ENCODE measurements around the gene C17orf113.

Gene C17orf113

DNA sequence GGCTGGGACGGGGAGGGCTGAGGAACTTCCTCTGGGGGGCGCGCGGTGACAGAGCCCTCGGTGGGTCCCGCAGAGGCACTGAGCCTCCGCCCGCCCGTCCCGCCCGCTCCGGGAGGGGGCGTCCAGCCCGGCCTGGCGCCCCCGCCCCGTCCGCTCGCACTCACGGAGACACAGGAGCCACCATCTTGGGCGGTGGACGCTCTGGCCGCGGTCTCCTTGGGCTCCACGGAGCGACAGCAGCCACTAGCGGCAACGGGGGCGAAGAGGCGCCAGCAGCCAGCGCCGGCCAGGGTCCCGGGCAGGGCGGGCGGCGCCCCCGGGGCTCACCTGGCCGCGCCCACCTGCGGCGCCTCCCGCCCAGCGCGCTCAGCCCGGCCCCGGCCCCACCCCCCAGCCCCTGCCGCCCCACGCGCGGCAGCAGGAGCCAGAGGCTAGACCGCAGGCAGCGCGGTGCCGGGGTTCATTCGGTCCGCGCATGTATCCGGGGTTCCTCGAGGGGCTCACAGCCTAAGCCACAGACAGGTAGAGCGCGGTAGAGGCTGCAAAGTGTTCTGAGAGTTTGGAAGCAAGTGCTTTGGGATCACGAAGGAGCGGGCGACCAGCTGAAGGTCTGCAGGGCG, at the start of gene C17orf113:
Gene C17orf113 (minus strand): TSS at position 209 of the 620 bp plus-strand sequence. CDS start 7,225 bp downstream, outside the sequence.
- DNase-seq: no peak

DNA sequence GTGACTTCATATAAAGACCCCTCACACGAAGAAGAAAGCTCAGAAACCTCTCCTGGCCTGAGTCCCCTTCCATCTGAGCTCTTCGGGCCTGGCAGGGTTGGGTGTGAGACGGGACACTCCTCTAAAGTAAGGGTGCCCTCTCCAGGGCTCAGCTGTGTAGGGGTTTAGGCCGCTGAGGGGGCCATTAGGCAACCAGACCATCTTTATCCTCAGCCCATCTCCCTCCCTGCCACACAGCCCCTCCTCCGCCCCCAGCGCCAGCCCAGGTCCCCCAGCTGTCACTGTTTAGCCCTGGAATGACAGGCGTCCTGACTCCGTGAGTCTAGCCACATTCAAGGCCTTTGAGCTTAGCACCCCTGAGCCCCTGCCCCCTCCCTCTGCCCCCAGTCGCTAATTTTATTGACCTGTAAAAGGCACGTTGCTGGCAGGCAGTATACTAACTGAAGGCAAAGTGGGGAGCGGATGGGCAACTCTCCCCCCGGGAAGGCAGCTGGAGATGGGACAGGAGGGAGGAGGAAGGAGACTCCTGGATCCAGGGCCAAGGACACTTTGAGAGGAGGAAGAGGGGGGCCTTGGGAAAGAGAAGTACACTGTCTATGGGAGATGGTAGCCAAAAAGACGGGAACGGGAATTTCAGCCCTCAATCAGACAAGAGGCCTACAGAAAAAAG, 48.5 kb upstream of the C17orf113 start:
- no peak for DNase-seq

DNA sequence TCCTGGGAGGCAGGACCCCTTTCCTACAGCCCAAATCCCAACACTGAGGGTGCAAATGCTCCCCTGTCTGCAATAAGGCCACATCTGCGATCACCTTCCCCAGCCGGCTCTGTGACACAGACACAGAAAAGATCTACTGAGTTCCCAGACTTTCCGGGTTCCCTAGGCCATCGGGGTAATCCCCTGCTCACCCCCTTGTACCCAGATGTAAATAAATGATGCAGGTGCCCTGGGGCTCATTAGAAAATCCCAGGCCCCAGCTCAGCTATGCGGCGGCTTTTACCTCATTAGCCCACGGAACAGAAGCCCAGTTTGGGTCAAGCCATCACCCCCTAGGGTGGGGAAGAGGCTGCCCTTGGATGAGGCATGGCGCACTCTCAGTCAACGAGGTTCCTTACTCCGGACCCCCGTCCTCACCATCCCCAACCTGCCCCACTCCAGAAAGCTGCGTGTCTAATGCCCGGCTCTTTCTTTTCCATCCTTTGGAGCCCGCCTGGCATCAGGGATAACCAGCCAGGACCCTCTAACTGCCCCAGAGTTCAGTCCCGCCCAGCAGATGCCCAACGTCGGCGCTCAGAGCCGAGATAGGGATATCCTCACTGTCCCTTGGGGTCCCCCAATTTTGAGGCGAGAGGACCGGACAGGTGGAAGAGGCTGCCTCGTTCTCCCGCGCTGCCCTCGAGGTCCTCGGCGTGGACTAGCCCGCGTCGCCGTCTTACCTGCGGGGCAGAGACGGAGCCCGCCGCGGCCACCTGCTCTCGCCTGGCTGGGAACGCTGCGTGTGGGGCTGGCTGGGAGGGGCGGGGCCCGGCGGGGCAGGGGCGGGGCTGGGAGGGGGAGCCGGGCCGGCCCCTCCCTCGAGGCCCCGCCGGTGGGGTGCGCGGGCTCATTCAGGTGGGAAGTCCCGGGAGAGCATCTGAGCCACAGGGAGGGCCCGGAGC, 47.6 kb upstream of the C17orf113 start, which contains the start of gene ZNF385C:
Gene ZNF385C (minus strand): TSS at position 783 of the 941 bp plus-strand sequence. CDS start 35,417 bp downstream, outside the sequence.
- no peak for DNase-seq

DNA sequence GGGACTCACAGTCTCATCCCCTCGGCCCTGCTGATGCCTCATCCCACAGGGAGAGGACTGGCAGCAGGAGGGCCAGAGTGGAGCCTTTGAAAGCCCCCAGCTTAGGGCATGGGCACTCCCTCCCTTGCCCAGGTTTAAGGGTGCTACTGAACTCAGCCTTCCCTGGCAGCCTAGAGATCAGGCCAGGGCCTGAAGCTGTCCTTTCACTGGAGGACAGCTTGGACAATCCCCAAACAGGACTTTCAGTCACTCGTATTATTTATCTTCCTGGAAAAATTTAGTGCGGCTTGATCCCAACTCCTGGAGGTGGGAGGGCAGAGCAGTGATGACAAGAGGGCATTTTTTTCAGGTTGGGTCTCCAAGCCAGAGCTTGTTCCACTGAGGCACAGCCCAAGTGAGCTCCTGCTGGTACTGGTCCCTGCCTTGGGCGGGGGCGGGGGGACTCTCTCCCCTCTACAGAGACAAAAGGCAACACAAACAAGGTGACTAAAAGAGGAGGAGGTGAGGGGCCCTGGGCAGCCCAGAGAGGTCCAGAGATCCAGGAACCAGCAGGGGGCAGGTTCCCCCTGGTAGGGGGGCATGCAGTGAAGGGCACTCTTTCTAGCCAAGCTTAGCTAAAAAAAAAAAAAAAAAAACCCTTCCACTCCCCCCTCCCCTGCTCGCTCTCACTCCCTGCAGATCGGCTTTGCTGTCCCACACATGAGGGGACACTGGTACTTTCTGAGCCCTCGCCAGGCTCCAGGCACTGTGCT, 46.1 kb upstream of the C17orf113 start:
- no peak for DNase-seq

DNA sequence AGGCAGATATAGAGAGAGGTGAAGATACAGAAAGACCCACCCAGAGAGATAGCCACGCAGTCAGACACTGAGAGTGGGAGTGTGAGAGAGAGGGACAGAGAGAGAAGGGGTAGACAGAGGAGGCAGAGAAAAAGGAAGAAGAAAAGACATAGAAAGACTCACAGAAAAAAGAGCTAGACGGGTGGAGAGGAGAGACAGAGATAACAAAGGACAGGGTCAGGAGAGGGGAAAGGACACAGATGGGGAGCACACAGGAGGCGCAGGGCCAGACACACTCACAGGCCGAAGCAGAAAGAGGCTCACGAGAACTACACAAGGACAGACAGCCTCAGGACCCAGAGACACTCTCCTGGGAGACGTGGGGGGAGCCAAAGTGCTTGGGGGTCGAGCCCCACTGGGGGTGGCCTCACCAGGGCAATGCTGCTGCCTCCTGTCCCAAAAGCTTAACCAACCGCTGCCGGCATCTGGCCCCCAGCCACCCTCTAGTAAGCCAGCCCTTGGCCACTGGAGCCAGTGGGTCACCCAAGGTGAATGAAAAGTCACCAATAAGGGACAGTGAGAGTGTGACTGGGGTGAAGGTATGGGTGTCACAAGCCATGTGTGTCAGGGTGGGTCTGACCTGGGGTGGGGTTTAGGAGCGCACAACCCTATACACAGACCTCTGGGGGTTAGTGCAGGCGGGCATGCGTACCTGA, 44.1 kb upstream of the C17orf113 start:
- DNase-seq: no peak

DNA sequence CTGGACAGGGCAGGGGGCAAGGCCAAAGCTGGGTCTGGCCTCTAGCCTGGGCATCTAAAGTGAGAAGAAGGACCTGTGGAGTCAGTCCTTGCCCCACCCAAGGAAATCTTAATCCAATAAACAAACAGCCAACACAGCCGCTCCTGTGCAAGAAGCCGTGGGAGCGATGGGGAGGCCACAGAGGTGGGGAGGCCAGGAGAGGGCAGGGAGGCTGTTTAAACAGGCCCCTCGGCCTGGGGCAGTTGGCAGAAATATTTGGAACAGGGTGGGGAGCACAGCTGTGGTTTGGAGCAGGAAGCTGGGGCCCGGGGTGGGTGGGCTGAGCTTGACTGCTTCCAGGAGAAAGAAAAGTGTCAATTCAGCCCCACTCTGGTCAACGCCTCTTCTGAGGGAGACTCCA, 42.5 kb upstream of the C17orf113 start:
- DNase-seq: no peak

DNA sequence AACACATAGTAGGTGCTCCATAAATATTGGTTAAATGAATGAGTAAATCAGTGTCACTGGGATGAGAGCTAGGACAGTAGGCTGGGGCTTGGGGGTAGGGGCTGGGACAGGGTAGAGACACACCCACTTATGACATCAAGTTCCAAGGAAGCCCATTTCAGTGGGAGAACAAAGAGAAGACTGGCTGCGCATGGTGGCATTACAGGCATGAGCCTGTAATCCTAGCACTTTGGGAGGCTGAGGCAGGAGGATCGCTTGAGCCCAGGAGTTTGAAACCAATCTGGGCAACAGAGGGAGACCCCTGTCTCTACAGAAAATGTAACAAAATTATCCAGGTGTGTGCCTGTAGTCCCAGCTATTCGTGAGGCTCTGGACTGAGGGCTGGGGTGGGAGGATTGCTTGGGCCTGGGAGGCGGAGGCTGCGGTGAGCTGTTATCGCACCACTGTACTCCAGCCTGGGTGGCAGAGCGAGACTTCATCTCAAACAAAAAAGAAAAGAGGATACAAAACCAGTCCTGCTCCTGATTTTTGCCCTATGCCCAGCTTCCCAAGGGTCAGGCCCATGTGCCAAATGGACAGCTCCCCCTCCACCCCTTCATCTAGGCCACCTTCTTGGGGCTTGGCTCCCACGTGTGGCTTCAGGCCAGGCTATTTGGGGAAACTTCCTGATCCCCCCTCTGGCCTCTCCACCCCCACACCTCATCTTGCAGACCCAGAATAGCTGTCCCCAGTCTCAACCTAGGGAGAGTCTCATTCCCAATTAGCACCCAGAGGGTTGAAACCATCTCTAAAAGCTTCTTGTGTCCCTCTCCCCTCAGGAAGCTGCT, 40.8 kb upstream of the C17orf113 start:
- no peak for DNase-seq

DNA sequence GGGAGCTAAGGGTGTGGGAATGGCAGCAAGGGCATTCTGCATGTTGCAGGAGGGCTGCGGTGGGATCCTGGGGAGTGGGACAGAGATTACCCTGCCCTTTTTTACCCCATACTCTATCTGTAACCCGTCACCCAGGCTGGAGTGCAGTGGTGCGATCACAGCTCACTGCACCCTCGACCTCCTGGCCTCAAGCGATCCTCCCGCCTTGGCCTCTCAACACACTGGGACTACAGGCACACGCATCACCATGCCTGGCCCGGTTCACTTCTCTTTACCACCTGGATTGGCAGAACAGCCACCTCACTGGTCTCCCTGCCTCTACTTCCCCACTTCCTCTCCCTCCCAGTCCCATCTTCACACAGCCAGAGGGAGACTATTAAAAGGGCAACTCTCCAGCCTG, 38.3 kb upstream of the C17orf113 start:
- no peak for DNase-seq

DNA sequence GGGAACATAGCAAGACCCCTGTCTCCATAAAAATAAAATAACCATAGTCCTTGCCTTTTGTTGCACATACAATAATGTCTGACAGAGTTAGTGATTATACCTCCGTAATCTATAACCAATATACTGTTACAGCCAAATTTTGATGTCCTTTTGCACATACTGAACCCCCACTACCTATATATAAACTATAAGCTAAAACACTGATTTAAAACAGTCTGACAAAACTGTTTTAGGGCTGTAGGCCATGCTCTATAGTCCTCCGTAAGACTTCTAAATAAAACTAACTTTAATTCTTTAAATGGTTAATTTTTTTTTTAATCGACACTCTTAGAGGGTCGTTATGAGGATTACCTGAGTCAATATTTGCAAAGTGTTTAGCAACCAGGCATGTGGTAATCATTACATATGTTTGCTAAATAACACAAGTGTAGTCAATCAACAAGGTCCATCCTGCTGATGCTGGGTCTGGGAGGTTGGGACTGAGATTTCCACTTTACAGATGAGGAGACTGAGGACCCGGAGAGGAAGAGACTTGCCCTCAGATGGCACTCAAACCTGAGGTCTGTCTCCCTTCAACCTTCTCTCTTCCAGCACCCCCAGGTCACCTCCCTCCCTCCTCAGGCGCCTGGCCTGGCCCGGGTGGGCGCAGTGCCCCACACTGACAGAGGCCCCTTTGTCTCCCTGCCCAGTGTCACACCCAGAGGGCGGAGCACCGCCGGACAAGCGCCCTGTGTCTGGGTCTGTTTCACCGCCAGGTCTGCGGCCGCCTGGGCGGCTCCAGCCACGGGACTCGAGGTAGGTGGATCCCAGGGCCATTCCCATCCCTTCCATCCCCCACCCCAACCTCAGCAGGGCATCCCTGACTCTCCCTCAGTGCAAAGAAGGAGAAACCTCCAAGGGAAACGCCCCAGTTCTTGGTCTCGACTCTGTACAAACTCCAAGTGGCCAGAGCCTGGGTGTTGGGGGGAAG, 37.6 kb upstream of the C17orf113 start:
- DNase-seq: no peak

DNA sequence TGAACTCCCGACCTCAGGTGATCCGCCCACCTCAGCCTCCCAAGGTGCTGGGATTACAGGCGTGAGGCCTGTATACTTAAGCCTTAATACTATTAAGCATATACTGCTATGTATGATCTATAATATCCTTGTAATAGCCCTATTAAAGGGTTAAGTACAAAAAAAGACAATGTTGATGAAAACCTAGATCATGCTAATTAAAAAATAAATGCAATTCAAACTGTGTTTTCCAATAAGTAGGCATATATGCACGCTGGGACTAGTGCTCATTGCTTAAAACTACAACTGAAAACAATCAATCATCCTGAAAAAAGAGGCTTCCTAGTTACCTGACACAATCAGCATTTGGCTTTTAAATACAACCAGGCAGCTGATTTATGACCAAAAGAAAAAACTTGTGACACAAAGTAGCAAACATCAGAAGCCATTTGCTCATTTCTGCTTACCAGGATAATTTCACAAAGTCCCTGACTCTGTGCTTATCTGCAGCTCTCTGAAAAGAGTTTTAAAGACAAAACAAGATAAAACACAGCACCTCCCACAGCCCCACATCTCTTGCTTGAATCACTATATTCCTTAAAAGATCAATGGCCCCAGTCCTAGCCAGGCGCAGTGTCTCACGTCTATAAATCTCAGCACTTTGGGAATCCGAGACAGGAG, 36.8 kb upstream of the C17orf113 start:
- DNase-seq: no peak

DNA sequence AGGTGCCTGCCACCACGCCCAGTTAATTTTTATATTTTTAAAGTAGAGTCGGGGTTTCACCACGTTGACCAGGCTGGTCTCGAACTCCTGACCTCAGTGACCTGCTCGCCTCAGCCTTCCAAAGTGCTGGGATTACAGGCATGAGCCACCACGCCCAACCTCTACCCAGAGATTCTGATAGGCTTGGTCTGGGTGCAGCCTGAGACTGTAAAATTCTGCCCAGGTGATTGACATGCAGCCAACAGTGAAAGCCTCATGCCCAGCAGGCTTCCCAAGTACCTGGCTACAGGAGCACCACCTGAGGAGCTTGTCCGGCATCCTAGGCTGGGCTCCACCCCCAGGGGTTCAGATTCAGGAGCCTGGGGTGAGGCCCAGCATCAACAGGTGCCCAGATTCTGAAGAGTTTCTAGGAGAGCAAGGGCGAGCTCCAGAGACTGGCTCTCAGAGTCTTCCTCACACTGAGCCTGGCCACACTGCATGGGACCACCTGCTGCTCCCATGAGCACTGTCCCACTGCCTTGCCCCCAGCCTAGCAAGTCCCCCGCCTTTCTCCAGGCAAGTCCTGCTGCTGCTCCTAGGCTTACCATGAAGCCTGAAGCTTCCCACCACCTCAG, 31.2 kb upstream of the C17orf113 start:
- DNase-seq: no peak

DNA sequence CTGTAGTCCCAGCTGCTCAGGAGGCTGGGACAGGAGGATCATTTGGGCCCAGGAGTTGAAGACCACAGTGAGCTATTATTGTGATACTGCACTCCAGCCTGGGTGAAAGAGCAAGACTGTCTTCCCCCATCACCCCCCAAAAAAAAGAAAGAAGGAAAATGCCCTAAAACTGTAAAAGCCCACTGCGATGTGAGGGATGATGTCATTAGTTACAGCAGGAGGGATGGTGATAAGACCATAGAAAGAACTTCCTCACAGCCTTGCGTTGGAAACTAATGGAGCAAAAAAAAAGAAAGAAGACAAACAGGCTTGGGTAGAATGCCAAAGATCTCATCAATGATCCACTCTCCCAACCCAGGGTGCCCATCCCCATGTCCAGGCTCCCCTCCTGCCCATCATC, 29.1 kb upstream of the C17orf113 start:
- no peak for DNase-seq

DNA sequence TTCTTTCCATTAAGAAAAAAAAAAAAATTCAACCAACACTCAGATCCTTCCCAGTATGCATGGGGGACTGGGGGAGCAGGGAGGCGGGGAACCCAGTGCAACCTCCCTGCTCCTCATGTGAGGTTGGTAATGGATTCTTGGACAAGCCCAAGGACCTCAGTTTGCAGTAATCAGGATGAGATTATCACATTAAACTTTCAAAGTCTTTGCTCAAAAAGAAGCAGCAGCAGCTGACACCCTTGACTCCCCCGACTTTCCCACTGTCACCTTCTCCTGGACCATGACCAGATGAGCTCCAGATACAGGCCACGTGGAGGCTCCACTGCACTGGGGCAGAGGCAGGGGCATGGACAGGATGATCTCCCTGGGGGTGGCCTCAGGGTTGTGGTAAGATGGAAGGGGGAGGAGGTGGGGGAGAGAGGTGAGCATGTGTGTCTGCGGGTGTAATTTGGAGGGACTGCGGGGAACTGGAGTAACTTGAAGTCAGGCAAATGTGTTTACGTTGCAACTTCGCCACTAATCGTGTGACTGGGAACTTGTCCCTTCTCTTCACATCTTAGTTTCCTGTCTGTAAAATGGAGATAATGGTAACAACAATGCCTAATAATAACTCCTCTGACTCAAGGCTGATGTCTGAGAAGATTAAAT, 28.1 kb upstream of the C17orf113 start:
- DNase-seq: no peak

DNA sequence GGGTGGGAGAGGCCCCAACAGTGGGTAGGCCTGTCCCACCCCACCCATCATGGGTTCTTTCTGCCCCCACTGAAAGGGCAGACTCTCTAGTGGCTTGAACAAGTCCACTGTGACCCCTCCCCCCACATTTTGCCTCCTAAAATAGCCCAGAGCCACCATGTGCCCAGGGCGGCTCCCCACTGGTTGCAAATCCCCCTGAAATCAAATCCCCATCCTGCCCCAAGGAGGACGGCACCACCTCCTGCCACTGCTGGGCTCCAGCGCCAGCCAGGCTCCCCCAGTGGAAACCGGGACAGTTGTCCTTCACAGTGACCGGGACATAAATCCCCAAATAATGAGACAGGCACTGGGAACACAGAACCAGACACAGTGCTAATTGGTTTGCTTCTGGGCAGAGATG, 27.4 kb upstream of the C17orf113 start:
- DNase-seq: no peak

DNA sequence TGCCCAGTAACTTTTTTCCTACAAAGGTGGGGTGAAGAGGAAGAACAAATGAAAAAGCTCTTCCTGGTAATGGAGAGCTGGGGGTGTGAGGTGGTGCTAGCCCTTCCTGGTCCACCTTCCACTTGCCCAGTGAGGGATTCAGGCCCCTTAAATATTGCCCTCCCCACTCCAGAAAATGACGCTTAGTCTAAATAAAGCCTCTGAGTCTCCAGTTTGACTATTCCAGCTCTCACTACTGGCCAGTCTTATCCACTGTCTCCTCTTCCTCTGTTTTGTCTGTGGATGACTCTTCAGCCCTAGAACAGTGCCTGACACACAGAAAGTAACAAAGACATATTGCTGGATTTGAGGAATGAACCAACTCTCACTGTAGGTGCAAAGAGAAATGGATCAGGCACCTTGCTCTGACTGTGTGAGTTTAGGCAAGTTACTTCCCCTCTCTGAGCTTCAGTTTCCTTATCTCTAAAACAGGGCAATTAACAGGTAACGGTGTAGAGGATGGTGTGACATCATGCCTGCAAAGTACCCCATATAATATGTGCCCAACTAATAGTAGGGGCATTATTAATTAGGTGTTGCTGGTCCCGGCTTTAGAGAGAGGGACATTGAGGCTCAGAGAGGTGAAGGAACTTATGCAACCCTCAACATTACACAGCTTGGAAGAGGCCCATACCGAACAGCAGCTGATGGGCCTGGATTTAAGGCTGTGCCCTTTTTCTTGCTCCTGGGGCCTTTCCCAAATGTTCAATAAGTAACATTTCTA, 26.6 kb upstream of the C17orf113 start:
- DNase-seq: no peak

DNA sequence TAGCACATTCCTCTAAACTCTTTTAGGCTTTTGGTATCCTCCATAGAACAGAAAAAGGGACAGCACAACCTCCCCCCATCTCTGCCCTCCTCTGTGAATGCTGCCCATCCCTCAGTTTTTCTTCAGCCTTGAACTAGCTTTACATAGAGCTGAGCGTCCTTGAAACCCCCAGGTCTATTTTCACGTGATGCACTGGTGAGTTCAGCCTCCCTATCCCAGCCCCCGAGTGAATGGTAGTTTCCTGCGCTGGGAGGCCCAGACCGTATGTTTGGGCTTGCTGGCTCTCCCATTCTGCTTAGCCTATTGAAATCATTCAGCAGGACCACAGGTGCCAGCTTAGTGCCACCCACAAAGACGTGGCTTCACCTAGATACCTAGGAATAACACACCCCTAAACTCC, 25.4 kb upstream of the C17orf113 start:
- no peak for DNase-seq

DNA sequence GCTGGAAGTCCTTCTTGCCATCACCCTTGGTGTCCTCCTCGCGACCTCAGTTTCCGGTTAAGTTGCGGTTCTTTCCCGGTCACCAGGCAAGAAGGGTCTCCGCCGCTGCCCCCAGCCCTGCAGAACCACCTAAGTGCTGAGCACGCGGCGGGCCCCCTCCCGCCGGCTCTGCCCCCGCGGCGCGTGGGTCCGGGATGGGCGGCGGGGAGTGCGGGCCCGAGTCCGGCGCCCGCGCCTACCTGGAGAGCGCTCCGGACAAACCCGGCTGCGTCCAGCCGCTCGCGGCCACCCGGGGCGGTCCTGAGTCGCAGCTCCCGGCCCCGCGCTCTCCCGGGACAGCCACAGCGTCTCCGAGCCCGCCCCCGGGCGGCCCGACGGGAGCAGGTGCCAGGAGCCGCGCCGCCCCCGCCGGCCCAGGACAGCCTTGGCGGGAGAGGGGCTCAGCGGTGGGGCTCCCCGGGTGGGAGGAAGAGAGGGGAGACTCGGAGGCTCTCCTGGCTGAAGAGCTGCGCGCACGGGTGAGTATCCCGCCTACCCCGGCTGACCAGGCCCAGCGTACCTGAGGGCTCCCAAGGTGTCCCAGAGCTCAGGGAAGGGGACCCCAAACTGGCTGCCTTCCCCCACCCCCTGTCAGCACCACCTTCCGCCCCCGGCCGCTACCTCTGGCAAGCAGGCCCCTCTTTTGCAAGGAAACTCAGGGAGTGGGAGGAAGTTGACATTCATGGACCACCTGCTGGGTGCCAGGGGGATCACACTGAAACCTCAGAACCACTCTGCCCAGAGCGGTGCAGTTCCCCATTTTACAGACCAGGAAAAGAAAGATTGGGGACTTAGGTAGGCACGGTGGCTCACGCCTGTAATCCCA, 22.2 kb upstream of the C17orf113 start:
- DNase-seq: no peak
